GM19328 (cell line): ENCODE results near the gene TMEM131.
"Not testable (repeated sequence)": the region's sequence is repeated elsewhere in the genome, so short reads cannot be mapped to it uniquely, and the experiment has no call there.

Experiments used
- ATAC-seq: cut with Tn5 transposase; IDR thresholded peaks from one replicate; pipeline ENCODE4 v1.9.1; 2021; ENCODE audit warnings: mild to moderate bottlenecking, moderate library complexity; ENCODE audit not compliant: unreplicated experiment

TMEM131 gene

DNA sequence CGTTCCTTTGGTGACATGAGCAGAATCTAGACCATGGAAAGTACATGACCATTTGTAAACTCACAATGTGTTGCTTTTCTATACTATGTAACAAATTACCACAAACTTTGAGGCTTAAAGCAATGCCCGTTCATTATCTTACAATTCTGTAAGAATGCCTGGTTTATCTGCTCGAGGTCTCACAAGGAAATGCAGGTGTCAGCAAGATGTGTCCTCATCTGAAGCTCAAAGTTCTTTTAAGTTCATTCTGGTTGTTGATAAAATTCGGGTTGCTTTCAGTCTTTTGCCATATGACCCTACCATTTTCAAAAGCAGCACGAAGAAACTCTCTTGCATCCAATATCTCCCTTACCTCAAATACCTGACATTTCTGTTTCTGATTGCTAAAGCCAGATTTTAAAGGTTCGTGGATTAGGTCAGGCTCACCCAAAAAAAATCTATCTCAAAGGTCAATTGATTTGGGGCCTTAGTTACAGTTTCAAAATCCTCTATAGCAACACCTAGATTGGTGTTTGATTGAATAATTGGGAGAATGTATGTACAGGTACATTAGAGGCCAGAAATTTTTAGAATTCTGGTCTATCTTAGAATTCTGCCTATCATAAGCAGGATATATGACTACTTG, 125.9 kb downstream of the TMEM131 start:
- ATAC-seq = no peak

DNA sequence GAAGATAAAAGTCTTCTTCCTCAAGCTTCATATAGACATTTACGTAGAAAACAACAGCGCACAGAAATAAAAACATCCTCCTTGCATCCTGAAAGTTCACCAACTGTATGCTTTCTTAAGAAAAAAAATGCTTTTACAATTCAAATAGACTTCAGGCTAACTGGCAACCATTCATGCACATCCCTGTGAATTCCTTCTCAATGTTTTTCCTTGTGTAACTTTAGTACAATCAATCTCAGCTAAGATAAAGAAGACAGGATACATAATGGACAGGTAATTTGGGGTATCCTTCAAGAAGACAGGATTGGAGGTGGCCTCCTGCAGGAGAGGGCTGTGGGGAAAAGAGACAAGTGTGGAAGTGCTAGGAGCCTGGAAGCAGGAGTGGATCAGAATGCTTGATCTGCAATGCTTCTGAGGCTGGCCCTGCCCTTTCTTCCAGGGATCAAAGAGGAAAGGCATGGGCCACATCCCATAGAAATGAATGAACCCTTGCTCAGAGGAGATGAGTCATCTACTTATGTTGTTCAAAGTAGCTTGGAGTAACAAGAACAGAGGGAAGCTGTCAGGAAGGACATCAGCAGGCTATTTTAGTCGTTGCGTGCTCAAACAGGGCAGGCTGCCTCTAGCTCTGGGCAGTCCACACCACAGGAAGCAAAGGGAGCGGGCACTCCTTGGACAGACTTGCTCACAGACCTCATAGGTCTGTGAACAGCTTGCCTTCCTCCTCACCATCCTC, 126.6 kb downstream of the TMEM131 start:
- no peak for ATAC-seq

DNA sequence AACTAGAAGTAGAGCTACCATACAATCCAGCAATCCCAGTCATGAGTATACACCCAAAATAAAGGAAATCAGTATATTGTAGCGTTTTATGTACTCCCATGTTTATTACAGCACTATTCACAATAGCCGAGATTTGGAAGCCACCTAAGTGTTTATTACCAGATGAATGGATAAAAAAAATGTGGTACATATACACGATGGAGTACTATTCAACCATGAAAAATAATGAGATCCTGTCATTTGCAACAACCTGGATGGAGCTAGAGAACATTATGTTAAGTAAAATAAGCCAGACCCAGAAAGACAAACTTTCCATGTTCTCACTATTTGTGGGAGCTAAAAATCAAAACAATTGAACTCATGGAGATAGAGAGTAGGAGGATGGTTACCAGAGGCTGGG, 131.9 kb downstream of the TMEM131 start:
- no peak for ATAC-seq

DNA sequence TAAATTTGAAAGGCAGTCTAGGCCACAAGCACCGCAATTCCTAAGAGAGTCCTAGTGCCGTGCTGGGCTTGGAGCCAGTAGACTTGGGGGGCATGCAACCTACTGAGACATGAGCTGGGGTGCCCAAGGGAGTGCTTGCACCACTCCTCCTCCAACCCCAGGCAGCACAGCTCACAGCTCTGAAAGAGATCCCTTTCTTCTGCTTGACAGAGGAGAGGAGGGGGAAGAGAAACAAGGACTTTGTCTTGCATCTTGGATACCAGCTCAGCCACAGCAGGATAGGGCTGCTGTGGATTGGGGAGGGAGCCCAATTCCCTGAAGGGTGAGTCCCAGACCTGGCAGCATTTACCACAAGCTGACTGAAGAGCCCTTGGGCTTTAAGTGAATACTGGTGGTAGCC, 134.6 kb downstream of the TMEM131 start:
- ATAC-seq = no peak

DNA sequence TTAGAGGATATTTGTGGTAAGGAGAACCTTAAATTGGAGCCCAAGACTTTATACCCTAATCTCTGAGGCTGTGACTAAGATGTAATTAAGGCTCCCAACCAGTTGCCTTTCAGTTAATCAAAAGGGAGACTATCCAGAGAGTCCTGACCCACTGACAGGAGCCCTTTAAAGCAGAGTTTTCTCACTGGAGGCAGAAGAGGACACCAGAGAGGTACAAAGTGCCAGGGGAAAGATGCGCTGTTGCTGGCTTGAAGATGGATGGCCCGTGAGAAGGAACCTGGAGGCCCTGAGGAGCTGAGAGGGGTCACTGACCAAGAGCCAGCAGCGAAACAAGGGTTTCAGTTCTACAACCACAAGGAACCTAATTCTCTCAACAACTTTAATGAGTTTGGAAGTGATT, 137.3 kb downstream of the TMEM131 start:
- ATAC-seq = no peak

DNA sequence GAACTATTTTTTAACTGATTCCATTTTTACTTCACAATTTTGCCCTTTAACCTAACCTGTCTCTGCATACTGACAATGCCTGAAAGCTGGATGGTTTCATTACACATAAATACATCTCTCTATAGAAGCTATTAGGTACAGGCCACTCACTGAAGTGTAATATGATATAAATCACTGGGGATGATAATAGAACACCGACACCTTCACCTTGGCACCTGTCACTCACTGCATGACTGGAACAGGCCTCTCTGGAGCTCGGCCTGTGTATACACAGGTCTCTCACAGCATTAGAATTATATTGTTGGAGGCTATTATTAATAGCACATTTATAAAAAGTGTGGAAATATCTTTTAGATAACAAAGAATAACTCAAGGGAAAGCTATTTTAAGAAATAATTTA, 138.2 kb downstream of the TMEM131 start:
- ATAC-seq = no peak

DNA sequence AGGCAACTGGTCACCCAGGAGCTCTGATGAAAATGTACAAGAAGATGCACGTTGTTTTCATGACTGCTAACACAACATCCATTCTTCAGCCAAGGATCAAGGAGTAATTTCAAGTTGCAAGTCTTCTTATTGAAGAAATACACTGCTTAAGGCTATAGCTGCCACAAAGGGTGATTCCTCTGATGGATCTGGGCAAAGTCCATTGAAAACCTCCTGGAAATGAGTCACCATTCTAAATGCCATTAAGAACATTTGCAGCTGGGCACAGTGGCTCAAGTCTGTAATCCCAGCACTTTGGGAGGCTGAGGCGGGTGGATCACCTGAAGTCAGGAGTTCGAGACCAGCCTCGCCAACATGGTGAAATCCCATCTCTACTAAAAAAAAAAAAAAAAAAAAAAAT, 142.7 kb downstream of the TMEM131 start:
- not testable (repeated sequence) for ATAC-seq

DNA sequence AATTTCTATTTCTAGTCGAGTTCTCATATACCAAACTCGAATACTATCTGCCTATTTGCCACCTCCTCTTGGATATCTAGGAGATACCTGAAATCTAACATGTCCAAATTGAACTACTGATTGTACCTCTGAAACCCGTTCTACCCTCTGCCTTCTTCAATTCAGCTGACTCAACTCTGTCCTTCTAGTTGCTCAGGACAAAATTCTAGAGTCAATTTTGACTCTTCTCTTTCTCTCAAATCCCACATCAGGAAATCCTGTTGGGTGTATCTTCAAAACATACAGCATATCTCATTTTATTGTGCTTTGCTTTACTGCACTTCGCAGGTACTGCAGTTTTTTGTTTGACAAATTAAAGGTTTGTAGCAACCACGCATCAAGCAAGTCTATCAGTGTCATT, 144.6 kb downstream of the TMEM131 start:
- ATAC-seq = no peak

DNA sequence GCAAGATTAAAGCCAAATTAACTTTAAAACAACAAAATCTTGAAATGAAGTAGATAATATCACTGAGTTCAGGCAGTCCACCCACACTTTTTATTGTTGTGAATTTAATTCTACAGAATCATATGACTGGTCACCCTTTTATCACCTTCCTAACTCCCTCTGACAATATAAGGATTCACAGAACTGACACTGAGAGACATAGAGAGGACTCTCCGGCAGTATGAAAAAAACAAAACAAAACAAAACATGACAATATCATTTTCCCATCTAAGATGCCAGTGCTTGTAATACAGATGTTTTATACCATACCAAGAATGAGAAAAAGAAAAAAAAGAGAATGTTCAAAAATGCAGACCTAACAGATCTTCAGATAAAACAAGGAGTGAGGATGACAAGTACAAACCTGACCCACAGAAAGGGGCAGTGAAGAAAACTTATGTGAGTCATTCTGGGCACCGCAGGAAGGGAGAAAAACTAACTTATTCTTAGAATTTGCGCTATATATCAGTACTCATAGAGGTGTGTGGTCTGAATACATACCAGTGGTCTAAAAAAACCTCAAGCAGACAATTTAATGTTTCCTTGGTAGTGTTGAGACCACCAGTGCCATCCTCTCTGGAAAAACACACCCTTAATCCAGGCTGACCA, 145.7 kb downstream of the TMEM131 start:
- ATAC-seq = no peak

DNA sequence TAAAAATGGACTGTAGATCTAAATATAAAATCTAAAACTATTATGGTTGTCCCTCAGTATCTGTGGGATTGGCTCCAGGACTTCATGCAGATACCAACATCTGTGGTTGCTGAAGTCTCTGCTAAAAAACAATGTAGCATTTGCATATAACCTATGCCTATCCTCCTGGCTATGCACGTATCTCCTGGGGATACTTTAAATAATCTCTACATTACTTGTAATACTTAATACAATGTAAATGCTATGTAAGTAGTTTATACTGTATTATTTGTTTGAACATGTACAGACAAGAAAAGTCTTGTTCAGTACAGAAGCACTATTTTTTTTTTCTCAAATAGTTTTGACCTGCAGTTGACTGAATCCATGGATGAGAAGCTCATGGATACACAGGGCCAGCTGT, 147.4 kb downstream of the TMEM131 start:
- ATAC-seq = no peak

DNA sequence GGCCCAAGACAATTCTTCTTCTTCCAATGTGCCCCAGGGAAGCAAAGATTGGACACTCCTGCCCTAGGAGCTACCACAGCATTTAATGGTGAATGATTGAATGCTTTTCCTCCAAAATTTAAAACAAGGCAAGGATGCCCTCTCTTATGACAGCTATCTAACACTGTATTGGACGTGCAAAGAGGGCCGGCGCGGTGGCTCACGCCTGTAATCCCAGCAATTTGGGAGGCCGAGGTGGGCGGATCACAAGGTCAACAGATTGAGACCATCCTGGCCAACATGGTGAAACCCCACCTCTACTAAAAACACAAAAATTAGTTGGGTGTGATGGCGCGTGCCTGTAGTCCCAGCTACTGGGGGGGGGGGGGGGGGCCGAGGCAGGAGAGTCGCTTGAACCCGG, 149.0 kb downstream of the TMEM131 start:
- ATAC-seq = not testable (repeated sequence)

DNA sequence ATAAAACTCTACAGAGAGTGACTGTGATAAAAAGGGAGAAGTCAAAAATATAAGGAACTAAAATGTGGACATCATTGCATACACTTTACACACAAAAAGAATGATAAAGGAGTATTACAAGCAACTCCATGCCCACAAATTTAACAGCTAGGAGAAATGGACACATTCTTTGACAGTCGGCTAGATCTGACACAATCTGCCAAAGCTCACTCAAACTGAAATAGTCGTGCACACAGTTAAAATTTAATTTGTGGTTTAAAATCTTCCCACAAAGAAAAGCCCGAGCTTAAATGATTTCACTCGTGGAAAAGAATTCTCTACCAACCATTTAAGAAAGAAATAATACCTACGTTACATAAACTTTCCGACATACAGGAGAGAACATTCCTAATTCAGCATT, 149.9 kb downstream of the TMEM131 start:
- no peak for ATAC-seq

DNA sequence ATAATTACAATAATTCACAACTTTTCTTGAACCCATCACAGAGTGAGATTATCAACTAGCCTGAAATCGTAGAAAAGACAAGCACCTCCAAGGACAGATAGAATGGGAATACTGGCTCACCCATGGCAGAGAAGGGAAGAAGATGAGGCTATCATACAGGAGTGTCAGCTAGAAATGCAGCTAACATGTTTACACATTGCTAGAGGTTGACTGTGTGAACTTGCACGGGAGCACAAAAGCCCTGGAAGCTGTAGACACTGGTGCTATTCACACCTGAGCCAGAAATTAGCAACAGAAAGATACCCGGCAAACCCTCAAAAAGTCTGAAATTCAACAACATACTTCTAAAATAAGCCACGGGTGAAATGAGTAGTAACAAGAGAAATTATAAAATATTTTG, 150.6 kb downstream of the TMEM131 start:
- ATAC-seq = no peak

DNA sequence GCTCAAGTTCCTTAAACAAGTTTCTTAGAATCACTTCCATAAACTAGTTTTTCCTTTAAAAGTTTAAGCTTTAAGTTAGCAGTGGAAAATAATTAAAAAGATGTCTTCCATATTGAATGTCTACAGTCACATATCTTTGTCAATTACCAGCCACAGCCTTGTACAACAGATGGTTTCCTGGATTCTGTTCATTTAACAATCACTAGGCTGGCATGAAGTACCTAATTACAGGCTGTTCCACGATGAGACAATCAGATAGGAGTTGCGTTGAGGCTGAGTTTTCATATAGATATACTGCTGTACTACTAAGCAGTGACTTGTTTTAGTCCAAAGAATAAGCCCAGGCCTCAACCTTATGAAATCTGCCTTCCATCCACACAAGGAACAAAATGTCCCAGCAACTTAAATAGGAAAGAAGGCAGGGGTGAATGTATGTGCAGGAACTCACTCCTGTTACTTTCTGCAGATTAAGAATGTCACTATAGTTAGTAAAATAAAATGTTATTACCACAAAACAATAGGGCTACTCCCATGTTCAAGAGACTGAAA, 151.4 kb downstream of the TMEM131 start:
- ATAC-seq = no peak

DNA sequence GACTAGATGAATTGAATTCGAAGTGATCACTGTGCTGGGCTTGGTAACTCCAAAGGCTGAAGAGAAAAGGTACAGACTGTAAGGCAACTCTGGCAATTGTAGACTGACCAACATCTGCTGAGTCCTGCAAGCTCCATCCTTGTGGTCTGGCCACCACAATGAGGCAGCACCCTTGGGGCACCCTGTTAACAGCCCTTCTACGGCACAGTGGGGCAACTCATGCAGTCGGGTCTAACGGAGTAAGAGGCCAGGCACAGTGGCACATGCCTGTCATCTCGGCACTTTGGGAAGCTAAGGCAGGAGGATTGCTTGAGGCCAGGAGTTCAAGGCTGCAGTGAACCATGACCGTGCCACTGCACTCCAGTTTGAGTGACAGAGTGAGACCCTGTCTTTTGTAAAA, 155.6 kb downstream of the TMEM131 start:
- no peak for ATAC-seq

DNA sequence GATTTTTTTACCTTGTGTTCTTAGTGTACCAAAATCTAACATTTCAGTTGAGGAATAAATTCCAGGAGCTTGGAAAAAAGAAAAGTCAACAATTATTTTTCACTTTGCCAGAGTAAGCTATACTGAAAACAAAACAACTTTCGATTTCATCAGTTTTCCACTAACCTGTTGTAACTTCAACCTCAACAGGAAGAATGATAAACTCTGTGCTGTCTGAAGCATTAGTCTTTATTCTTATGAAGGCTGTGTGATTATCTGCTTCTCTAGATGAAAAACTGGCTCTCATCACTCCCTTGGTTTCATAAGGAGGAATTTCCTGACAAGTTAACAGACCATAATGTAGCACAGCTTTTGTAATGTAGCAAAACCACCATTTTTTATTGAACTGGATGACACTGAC, 161.1 kb downstream of the TMEM131 start:
- ATAC-seq = no peak

DNA sequence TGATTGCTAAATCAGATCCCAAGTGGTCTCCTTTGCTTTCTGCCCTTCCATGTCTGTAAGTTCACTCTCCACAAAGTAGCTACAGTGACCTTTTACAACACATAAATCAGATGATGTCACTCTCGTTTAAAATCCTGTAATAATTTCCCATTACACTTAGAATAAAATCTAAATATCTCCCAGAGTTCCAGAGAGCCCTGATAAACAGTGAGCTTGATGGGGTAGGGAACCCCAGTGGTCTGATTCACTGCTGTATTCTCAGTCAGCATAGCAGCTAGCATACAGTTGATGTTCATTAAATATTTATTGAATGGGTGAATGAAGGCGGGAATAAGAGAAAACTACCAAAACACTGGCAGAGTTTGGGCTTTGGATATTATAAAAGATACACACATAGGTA, 164.6 kb downstream of the TMEM131 start:
- no peak for ATAC-seq

DNA sequence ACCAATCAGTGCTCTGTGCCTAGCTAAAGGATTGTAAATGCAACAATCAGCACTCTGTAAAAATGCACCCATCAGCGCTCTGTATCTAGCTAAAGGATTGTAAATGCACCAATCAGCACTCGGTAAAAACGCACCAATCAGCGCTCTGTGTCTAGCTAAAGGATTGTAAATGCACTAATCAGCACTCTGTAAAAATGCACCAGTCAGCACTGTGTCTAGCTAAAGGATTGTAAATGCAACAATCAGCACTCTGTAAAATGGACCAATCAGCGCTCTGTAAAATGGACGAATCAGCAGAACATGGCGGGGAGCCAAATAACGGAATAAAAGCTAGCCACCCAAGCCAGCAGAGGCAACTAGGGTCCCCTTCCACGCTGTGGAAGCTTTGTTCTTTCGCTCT, 166.5 kb downstream of the TMEM131 start:
- ATAC-seq = not testable (repeated sequence)

DNA sequence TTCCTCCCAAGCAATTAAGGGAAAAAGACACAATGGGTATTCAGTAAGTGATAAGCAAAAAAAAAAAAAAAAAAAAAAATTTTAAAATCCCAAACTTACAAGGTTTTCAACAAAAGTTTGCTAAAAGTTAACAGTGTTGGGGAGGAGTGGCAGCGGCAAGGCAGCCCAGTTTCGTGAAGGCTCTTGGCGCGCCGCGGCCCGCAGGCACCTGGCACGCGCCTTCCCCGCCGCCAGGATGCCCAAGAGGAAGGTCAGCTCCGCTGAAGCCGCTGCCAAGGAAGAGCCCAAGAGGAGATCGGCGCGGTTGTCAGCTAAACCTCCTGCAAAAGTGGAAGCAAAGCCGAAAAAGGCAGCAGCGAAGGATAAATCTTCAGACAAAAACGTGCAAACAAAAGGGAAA, 168.7 kb downstream of the TMEM131 start:
- ATAC-seq = not testable (repeated sequence)

DNA sequence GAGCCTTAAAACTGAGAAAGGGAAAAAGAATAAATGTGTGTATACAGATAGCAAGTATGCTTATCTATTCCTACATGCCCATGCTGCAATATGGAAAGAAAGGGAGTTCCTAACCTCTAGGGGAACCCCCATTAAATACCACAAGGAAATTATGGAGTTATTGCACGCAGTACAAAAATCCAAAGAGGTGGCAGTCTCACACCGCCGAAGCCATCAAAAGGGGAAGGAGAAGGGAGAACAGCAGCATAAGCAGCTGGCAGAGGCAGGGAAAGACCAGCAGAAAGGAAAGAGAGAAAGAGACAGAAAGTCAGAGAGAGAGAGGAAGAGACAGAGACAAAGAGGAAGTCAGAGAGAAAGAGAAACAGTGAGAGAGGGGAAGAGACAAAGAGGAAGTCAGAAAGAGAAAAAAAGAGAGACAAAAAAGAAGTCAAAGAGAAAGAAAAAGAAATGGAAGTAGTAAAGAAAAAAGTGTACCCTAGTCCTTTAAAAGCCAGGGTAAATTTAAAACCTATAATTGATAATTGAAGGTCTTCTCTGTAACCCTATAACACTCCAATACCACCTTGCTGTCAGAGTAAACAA, 169.4 kb downstream of the TMEM131 start:
- ATAC-seq = not testable (repeated sequence)

DNA sequence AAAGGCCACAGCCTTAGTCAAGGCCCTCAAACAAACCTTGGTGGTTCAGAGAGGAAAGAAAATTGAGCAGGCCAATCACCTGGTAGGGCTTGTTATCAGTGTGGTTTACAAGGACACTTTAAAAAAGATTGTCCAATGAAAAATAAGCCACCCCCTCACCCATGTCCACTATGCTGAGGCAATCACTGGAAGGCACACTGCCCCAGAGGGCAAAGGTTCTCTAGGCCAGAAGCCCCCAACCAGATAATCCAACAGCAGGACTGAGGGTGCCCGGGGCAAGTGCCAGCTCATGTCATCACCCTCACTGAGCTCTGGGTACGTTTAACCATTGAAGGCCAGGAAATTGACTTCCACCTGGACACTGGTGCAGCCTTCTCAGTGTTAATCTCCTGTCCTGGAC, 171.7 kb downstream of the TMEM131 start:
- not testable (repeated sequence) for ATAC-seq

DNA sequence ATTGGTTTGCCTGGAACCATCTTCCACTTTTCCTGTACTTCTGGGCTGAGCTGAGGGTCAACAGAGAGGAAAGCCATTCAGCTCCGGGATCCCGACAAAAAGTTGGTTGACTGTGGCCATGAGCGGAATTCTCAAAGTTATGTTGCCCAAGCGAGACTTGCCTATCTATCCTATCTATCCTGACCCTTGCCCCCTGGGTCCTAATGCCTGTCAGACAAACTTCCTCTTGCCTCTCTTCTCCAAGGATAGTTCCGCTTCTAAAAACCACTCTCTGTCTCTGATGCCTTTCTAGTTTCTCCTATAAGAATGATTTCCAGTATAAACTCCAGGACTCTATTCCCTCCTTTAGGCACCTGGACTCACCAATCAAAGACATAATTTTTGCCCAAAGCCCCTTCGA, 173.9 kb downstream of the TMEM131 start:
- not testable (repeated sequence) for ATAC-seq
